ENCODE measurements around the gene TTBK2. TPM values are rescaled to one million over a fixed set of nuclear protein-coding genes. Genes with fewer than 3 reads are reported as not detected.

TTBK2 gene
- total and polyA plus RNA-seq, 2 donors (not counting 3 experiments of a cell fraction or from before 2014, with no cell fraction given) = 4.4 to 17.1 TPM

DNA sequence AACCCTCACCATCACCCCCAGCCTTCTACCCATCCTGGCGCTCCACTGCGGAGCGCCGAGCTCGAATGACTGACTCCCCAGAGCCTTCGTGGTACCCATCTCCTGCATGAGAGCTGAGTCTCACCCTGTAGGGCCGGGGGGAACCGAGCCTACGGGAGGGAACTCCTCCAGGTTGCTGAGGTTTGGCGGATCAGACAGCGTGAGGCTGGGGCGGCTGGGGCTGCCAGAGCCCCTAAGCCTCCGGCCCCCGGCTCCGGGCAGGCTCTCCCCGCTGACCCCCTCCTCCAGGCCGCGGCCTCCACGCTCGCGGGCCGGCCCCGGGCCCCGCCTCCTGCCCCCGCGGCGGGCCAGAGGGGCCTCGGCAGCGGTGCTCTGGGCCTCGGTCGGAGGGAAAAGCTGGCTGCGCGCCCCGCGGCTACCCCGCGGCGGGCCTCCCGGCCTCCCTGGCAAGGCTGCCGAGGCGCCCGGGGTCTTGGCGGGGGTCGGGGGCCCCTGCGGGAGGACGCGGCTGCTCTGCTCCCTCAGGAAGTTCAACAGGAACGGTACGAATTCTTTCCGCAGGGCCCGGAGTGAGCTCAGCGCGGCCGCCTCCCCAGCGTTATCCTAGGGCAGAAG lies 184.3 kb downstream of the TTBK2 start:
- no peaks in the 10 kb centered on the region for H3K9me1 ChIP-seq (replicated peaks; ENCODE audit: control insufficient read depth, extremely low read depth, insufficient read depth, low read length)
- H3K36me3 ChIP-seq (ENCODE audit: control insufficient read depth in 2 of 2, extremely low read depth in 1 of 2, insufficient read depth in 2 of 2, low read length in 2 of 2) = peaks cover 5 to 22% of the 10 kb centered on the region in 2 experiments
- no peaks in the 10 kb centered on the region for H3K9me3 ChIP-seq (replicated peaks; ENCODE audit: control insufficient read depth, insufficient read depth, low read length)
- no TSS peak for BruUV-seq (replicated peaks)
- H3K9ac ChIP-seq (replicated peaks; ENCODE audit: extremely low read depth, insufficient read depth, low read length) = peak overlapping the region; percentile 73
- ChIA-PET CTCF (interaction anchor here (5.5 kb wide), 1 partner anchor 191 kb away, joined by 67 read pairs; no protein-coding TSS in a partner anchor), POLR2A (no interaction called here)
- peaks cover 9% of the 10 kb centered on the region for H3K79me2 ChIP-seq (ENCODE audit: control insufficient read depth, insufficient read depth, low read length)
- intact Hi-C loops (cut with micrococcal nuclease) (loop anchor here (1.0 kb wide), 1 partner anchor 190 kb away; no protein-coding TSS in a partner anchor), dilution Hi-C loops (cut with MboI; ENCODE audit: extremely low pct_ligation_motif_present, low sequenced_read_pairs) (no loop called here)
- DNase-seq (ENCODE audit: low read depth, low spot score) (peak; percentile 17), FAIRE-seq (no peak)
- H3K27ac ChIP-seq (ENCODE audit: insufficient read depth, low read depth, low read length) = no peak overlapping the region
- H3K4me2 ChIP-seq (ENCODE audit: insufficient read depth, low read length) = peak overlapping the region; percentile 83
- TF ChIP-seq EZH2 (IDR thresholded peaks at IDR 0.05; ENCODE audit: borderline replicate concordance, low read depth, low read length, severe bottlenecking) (no peak), GATA2 (IDR thresholded peaks at IDR 0.05; ENCODE audit: insufficient read depth, insufficient read length, low read depth, low read length) (no peak), POLR2A (IDR thresholded peaks at IDR 0.05; ENCODE audit: low read depth, low read length) (no peak), FOS (IDR thresholded peaks at IDR 0.05; ENCODE audit: borderline replicate concordance, insufficient read depth, low read length) (no peak), MYC (IDR thresholded peaks at IDR 0.05; ENCODE audit: low read depth, low read length) (no peak), JUN (IDR thresholded peaks at IDR 0.05; ENCODE audit: borderline replicate concordance, insufficient read depth, insufficient read length, low read depth) (no peak), POLR2AphosphoS5 (IDR thresholded peaks at IDR 0.05; ENCODE audit: insufficient read depth, low read depth, low read length) (no peak)
- TF ChIP-seq, protein P1, sequence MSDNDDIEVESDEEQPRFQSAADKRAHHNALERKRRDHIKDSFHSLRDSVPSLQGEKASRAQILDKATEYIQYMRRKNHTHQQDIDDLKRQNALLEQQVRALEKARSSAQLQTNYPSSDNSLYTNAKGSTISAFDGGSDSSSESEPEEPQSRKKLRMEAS (IDR thresholded peaks at IDR 0.05; ENCODE audit: insufficient read depth, insufficient read length) = no peak
- TF ChIP-seq, protein P2, sequence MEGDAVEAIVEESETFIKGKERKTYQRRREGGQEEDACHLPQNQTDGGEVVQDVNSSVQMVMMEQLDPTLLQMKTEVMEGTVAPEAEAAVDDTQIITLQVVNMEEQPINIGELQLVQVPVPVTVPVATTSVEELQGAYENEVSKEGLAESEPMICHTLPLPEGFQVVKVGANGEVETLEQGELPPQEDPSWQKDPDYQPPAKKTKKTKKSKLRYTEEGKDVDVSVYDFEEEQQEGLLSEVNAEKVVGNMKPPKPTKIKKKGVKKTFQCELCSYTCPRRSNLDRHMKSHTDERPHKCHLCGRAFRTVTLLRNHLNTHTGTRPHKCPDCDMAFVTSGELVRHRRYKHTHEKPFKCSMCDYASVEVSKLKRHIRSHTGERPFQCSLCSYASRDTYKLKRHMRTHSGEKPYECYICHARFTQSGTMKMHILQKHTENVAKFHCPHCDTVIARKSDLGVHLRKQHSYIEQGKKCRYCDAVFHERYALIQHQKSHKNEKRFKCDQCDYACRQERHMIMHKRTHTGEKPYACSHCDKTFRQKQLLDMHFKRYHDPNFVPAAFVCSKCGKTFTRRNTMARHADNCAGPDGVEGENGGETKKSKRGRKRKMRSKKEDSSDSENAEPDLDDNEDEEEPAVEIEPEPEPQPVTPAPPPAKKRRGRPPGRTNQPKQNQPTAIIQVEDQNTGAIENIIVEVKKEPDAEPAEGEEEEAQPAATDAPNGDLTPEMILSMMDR (IDR thresholded peaks at IDR 0.05; ENCODE audit: extremely low read depth in 1 of 2, insufficient read depth in 1 of 2, low read depth in 1 of 2, low read length in 2 of 2) = no peak
- no peaks in the 10 kb centered on the region for H3K27me3 ChIP-seq (ENCODE audit: control insufficient read depth in 2 of 2, insufficient read depth in 2 of 2, low read length in 2 of 2)
- no peaks in the 10 kb centered on the region for H4K20me1 ChIP-seq (replicated peaks; ENCODE audit: control insufficient read depth, extremely low read depth, insufficient read depth, low read length)
- peaks cover 11% of the 10 kb centered on the region for H3K4me1 ChIP-seq (ENCODE audit: control insufficient read depth, extremely low read depth, insufficient read depth, low read length)
- H2AFZ ChIP-seq (ENCODE audit: low read depth, low read length) = peak overlapping the region; percentile 97
- peak overlapping the region; percentile 47 to 98 (median 71) for H3K4me3 ChIP-seq (replicated peaks in 1 of 3; ENCODE audit: insufficient read depth in 1 of 3, low read depth in 1 of 3, low read length in 3 of 3)
